Activated T-cell treated with anti-CD3 and anti-CD28 coated beads, Interleukin-2, amount 50 U/mL, for 48 hours (primary cell): ENCODE measurements around the gene ADRA1B.

ENCODE experiments used
- DNase-seq, 2 experiments: peaks; one replicate each; pipeline ENCODE4 v3.0.0-alpha.2; 2020

Gene ADRA1B

DNA sequence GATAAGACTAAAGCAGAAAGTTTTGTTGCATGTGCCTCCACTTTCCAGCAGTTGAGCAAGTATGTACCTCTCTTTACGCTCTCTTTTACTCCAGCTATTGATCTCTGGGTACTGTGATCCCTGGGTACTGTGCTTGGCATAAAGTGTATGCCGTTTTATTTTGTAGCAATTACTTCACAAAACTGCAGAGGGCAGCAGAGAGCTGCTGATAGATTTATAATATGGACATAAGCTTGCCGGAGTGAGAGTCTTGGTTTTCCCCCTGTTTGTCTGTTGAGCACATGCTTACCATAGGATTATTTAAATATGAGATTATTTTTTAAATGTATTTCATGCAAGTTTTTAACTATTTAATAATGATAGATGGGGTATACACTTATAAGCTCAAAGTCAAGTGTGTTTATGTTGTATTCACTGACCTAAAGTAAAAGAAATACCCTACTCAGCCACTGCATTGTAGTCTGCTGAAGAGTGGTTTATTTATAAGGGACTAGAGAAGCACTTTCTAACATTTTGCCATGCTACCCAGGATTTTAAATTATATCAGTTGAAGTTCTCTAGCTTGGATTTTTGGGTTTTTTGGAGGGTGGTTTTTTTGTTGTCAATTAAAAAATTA, 105.7 kb downstream of the ADRA1B start:
- DNase-seq = peak; percentile 35 to 44
